Neural crest cell (in vitro differentiated cells): ENCODE measurements around the gene ESR2. TPM values are rescaled to one million over a fixed set of nuclear protein-coding genes. Genes with fewer than 3 reads are reported as not detected.
A peak's percentile ranks its signal among the peaks of the same experiment; 100 is the strongest.

ENCODE experiments used
- DNase-seq: peaks from one replicate; pipeline ENCODE4 v3.0.0; 2021; ENCODE audit warnings: low read depth, mixed read lengths, low spot score
- H3K27ac Mint-ChIP-seq: one replicate; pipeline ENCODE4 v1.8.0; 2021; ENCODE audit warnings: mild to moderate bottlenecking, mixed read lengths; ENCODE audit not compliant: unreplicated experiment
- H3K27me3 Mint-ChIP-seq: 2 replicates; pipeline ENCODE4 v1.8.0; 2021; ENCODE audit warnings: low read depth, mild to moderate bottlenecking, mixed read lengths
- H3K36me3 Mint-ChIP-seq: 2 replicates; pipeline ENCODE4 v1.8.0; 2021; ENCODE audit warnings: low read depth, mild to moderate bottlenecking, mixed read lengths
- H3K4me1 Mint-ChIP-seq: 2 replicates; pipeline ENCODE4 v1.8.0; 2021; ENCODE audit warnings: mixed read lengths
- H3K4me3 Mint-ChIP-seq: one replicate; pipeline ENCODE4 v1.8.0; 2021; ENCODE audit warnings: mild to moderate bottlenecking, mixed read lengths
- H3K9me3 Mint-ChIP-seq: 2 replicates; pipeline ENCODE4 v1.8.0; 2021; ENCODE audit warnings: mixed read lengths
- total RNA-seq: library from RNA; stranded (reverse); gene quantifications from 2 replicates; pipeline ENCODE4 v1.2.1, GENCODE V29; 2021
- TF ChIP-seq, protein P1 (sequence below): fragments of 200-600 bp; sonication (generic); conservative IDR thresholded peaks from 2 replicates; pipeline ENCODE4 v1.5.0; 2021; ENCODE audit warnings: antibody characterized with exemption, mild to moderate bottlenecking

Gene ESR2
- total RNA-seq, 1 donor from 2014 or later = 0.33 TPM

DNA sequence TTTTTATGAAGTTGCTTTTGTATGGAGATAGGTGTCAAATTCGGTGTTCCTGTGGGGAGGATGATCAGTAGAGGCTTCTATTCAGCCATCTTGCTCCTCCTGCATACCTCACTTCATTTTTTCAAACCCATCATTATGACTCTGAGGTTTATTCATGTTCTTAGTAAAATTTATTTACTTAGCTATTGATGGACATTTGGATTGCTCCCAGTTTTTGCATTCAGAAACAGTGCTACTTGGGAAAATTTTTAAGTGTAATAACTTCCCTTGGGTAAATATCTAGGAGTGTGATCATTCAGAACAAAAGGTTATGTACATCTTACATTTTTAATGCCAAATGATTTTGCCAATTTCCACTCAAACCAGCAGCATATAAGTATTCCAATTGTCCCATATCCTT lies 233.1 kb downstream of the ESR2 start:
- Mint-ChIP-seq H3K4me1 (peaks cover 7% of the 10 kb centered on the region), H3K4me3 (no peak overlapping the region), H3K27me3 (no peaks in the 10 kb centered on the region), H3K9me3 (no peaks in the 10 kb centered on the region), H3K27ac (no peak overlapping the region), H3K36me3 (peaks cover 25% of the 10 kb centered on the region)
- TF ChIP-seq, protein P1, sequence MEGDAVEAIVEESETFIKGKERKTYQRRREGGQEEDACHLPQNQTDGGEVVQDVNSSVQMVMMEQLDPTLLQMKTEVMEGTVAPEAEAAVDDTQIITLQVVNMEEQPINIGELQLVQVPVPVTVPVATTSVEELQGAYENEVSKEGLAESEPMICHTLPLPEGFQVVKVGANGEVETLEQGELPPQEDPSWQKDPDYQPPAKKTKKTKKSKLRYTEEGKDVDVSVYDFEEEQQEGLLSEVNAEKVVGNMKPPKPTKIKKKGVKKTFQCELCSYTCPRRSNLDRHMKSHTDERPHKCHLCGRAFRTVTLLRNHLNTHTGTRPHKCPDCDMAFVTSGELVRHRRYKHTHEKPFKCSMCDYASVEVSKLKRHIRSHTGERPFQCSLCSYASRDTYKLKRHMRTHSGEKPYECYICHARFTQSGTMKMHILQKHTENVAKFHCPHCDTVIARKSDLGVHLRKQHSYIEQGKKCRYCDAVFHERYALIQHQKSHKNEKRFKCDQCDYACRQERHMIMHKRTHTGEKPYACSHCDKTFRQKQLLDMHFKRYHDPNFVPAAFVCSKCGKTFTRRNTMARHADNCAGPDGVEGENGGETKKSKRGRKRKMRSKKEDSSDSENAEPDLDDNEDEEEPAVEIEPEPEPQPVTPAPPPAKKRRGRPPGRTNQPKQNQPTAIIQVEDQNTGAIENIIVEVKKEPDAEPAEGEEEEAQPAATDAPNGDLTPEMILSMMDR = no peak
- no peak for DNase-seq

DNA sequence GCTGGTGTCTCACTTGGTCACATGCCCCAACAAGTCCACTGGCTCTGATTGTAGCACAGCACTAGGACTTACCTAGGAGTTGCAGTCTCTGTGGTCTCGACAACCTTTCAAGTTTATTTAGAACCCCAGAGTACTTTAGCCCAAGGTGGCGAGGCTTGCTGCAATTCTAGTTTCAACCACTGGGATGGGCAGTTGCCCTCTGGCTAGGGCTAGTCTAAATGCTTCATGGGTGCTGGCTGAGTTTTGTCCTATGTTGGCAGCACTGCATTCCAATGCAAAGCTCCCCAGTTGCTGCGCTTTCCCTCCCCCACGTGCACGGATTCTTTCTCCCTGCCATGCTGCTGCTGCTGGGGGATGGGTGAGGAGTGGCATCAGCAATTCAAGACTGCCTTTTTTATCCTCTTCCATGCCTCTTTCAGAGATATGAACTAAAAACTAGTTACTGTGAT lies 233.5 kb downstream of the ESR2 start:
- TF ChIP-seq, protein P1 = peak; percentile 62
- Mint-ChIP-seq H3K27me3 (no peaks in the 10 kb centered on the region), H3K4me3 (no peak overlapping the region), H3K4me1 (peaks cover 7% of the 10 kb centered on the region), H3K9me3 (no peaks in the 10 kb centered on the region), H3K27ac (no peak overlapping the region), H3K36me3 (peaks cover 25% of the 10 kb centered on the region)
- peak; percentile 28 for DNase-seq

DNA sequence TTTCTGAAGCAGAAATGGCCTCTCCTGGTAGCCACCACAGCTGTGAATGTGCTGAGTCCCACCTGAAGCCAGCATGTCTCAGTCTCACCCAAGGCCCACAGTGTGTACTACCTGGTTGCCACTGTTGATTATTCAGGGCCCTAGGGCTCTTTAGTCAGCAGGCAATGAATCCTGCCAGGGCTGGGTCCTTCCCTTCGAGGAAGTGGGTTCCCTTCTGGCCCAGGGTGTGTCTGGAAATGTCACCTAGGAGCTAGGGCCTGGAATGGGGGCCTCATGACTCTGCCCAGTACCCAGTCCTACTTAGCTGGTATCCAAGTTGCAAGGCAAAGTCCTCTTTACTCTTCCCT lies 234.0 kb downstream of the ESR2 start:
- no peak overlapping the region for H3K27ac Mint-ChIP-seq
- H3K4me3 Mint-ChIP-seq = no peak overlapping the region

DNA sequence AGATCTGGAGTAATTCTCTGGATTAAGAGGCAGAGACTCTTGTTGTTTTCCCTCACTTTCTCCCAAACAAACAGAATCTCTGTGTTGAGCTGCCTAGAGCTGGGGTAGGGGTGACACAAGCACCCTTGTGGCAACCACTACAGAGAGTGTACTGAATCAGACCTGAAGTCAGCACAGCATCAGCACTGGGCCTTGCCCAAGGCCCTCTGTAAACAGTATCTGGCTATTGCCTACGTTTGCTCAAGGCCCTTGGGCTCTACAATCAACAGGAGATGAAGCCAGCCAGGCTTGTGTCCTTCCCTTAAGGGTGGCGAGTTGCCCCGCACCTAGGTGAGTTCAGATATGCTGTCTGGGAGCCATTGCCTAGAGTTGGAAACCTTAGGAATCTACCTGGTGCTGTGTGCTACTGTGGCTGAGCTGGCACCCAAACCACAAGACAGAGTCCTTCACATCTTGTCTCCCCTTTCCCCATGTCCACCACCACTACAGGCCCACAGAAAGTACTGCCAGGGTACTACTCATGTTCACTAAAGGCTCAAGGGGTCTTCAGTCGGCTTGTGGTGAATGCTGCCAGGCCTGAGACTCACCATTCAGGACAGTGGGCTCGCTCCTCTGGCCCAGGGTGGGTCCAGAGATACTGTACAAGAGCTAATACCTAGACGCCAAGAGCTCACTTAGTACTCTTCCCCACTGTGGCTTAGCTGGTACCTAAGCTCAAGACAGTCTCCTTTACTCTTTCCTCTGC lies 234.5 kb downstream of the ESR2 start:
- no peak for DNase-seq
- Mint-ChIP-seq H3K27ac (no peak overlapping the region), H3K27me3 (no peaks in the 10 kb centered on the region)

More for the DNA sequence above, 234.0 kb downstream of the ESR2 start:
- TF ChIP-seq, protein P1 = no peak
- Mint-ChIP-seq H3K36me3 (peaks cover 22% of the 10 kb centered on the region), H3K9me3 (no peaks in the 10 kb centered on the region), H3K4me1 (peaks cover 7% of the 10 kb centered on the region), H3K27me3 (no peaks in the 10 kb centered on the region)
- DNase-seq = no peak

DNA sequence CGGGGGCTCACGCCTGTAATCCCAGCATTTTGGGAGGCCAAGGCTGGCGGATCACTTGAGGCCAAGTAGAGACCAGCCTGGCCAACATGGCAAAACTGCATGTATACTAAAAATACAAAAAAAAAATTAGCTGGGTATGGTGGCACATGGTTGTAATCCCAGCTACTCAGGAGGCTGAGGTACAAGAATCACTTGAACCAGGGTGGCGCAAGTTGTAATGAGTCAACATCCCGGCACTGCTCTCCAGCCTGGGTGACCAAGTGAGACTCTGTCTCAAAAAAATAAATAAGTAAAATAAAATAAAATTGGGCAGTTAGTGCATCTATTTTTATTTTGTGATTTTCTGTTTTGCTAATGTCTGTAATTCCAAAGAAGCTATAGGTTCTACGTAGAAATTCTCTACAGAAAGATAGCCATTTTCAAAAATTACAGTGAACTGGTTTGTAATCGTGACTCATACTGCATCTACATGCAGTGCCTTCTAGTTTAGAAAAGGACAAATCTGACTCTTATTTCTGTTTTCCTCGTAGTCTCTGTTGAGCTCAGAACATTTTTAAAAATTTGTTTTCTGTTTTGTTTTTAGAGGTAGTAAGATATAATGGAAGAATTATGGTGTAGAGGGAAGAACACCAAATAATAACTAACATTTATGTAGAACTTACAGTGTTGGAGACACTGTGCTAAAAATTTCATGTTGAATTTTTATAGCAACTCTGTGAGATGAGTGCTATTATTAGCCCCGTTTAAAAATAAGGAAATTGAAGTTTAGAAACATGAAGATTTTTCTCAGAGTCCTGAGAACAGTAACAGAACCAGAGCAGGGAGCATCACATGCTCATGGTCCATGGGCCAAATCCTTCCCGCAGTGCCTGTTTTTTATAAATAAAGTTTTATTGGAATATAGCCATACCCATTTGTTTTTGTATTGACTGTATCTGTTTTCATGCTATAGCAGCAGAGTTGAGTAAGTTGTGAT lies 240.2 kb downstream of the ESR2 start:
- peaks cover 31% of the 10 kb centered on the region for H3K36me3 Mint-ChIP-seq
- H3K9me3 Mint-ChIP-seq = no peaks in the 10 kb centered on the region
- H3K4me1 Mint-ChIP-seq = peaks cover 5% of the 10 kb centered on the region
- TF ChIP-seq, protein P1 = no peak
- H3K27me3 Mint-ChIP-seq = no peaks in the 10 kb centered on the region
- H3K4me3 Mint-ChIP-seq = no peak overlapping the region
- DNase-seq = no peak
- no peak overlapping the region for H3K27ac Mint-ChIP-seq

More for the DNA sequence above, 234.5 kb downstream of the ESR2 start:
- TF ChIP-seq, protein P1 = no peak
- Mint-ChIP-seq H3K4me3 (no peak overlapping the region), H3K4me1 (peaks cover 7% of the 10 kb centered on the region), H3K9me3 (no peaks in the 10 kb centered on the region), H3K36me3 (peaks cover 23% of the 10 kb centered on the region)
